PC-3 (cell line): ENCODE measurements around the gene PRIM2.

Experiments used
- CTCF ChIP-seq: fragments of 300-600 bp; sonication (generic); conservative IDR thresholded peaks from 2 replicates; pipeline ENCODE4 v1.5.1; 2017; ENCODE audit warnings: antibody characterized with exemption, low read depth, mild to moderate bottlenecking, low read length
- EZH2 ChIP-seq: fragments of 300-600 bp; sonication (generic); IDR thresholded peaks from one replicate; pipeline ENCODE4 v1.6.1; 2017; ENCODE audit warnings: antibody characterized with exemption, mild to moderate bottlenecking, low read length; ENCODE audit not compliant: unreplicated experiment
- EZH2phosphoT487 ChIP-seq: fragments of 300-600 bp; sonication (generic); IDR thresholded peaks from 2 replicates; pipeline ENCODE4 v1.6.1; 2018; ENCODE audit warnings: mild to moderate bottlenecking, antibody characterized with exemption, low read length, borderline replicate concordance

- TF ChIP-seq CTCF (no peak; the same call in 1 of the 2 replicates), EZH2 (no peak), EZH2phosphoT487 (no peak)
These were observed 3.5 kb upstream of the PRIM2 start for GRCh38 chr6:57313711-57314471.
